ENCODE results near the gene INTS1.

Gene INTS1

DNA sequence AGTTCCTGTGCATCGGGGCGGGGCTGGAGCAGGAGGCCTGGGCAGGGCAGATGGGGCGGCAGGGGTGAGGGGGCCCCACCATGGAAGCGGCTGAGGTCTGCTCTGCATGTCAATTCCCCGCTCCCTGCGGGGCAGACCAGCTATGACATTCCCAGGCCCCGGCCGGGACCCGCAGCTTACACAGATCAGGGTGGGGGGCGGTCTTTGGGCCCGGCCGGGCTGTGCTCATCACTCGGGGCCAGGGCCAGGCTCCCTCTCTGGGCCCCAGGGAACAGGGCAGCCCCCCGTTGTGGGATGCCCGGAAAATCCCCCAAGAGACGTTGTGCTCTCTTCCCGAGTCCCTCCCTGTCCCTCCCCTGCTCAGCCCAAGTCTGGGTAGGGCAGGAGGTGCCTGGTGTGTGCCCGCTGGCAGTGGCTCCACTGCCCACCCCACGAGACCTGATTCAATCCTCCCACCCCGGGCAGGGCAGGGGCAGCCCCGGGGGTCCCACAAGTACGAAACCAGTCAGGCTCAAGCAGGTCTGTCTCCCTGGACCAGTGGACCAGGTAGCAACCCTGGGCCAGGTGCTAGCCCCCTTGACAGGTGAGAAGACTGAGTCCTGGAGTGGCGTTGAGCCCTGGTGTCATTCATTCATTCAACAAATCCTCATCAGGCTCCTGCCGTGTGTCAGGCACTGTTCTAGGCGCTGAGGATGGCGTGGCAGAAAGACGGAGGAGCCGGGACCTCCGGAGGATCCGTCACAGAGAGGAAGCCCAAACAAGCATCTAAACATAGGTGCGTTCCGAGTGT, 73.9 kb downstream of the INTS1 start:
- no peak for DNase-seq

DNA sequence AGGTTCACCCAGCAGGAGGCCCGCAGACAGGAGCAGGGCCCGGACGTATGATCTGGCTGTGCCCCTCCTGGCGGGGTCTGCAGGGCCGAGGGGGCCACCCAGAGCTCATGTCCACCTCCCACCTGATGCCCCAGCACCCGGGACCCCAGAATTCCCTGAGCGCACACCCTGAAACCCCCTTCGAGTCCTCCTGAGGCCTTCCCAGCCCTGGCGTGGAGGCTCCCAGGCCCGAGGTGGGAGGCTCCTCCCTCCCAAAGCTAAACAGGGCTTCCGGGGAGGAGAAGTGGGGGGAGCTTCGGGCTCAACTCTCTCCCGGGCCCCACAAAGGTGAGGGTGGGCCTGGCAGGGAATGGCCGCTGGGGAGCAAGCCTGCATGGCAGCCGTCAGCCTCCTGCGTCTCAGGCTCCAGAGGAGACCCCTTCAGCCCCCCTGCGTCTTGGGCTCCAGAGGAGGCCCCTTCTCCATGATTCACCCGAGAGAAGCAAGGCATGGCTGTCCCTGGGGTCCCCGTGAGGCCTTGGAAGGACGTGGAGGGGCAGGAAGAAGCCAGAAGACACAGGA, 75.2 kb downstream of the INTS1 start:
- no peak for DNase-seq

DNA sequence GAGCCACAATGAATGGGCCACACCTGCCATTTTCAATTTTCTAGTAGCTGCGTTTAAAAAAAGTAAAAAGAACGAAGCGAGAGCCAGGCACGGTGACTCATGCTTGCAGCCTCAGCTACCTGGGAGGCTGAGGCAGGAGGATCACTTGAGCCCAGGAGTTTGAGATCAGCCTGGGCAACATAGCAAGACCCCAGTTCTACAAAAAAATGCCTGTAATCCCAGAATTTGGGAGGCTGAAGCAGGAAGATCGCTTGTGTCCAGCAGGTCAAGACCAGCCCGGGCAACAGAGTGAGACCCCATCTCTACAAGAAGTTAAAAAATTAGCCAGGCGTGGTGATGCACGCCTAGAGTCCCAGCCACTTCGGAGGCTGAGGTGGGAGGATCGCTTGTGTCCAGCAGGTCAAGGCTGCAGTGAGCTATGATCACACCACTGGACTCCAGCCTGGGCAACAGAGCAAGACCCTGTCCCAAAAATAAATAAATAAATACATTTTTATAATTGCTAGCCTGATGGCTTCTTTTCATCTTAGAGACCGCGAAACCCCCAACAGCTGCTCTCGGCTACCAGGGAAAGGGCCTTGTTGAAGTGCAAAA, 77.0 kb downstream of the INTS1 start:
- no peak for DNase-seq

DNA sequence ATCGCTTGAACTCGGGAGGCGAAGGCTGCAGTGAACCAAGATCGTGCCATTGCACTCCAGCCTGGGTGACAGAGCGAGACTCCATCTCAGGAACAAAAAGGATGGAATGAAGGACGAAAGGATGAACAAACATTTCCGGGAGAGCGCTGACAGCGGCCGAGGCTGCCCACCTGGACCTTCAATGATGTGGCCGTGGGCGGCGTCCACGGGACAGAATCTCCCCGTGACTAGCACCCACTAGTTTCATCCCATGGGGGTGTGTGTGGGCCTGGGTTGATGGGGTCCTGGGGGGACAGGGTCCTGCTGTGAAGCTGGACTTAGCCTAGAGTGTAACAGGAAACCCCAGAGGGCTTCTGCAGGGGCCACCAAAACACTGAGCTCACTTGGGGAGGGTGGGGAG, 77.7 kb downstream of the INTS1 start:
- DNase-seq = no peak

DNA sequence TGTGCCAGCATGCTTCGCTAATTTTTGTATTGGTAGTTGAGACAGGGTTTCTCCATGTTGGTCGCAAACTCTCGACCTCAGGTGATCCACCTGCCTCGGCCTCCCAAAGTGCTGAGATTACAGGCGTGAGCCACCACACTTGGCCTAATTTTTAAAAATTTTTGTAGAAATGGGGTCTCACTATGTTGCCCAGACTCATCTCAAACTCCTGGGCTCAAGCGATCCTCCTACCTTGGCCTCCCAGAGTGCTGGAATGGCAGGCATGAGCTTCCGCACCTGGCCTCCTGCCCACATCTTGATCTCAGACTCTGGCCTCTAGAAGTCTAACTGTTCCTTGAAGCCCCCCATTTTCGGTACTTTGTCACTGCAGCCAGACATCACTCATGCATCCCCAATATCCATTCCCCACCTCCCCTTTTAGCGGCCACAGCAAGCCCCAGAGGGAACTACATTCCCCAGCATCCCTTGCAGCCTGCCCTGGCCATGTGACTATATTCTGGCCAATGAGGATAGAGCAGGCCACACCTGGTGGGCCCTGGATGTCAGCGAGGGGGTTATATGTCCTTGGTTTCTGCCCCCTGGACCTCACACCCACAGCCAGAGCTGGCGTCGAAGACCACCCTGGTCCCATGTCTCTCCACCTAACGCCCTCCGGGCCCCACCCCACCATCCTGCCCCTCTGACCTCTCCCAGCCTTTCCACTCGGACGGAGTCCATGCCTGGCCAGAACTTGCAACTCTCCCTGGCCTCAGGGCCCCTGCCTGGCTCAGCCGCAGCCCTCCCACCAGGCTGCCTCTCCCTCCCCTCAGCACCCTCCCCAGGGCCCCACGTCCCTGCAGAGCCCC, 78.7 kb downstream of the INTS1 start:
- peak; percentile 53 for DNase-seq

DNA sequence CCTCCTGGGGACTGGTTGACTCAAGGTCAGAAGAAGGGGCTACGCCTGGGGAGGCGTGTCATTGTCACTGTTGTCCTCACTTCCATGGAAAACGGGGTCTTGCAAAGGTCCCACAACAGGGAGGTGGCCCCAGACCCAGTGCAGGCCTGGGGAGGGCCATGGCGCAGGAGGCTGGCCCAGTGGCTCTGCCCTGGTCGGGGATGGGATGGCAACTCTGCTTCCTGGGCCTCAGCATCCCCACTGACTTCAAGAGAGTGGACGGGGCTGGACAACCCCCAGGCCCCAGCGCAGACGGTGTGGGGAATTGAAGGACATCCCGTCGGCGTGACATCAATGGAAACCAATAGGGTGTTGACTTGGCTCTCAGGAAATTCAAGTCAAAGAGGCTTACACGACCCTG, 80.1 kb downstream of the INTS1 start:
- DNase-seq = no peak

DNA sequence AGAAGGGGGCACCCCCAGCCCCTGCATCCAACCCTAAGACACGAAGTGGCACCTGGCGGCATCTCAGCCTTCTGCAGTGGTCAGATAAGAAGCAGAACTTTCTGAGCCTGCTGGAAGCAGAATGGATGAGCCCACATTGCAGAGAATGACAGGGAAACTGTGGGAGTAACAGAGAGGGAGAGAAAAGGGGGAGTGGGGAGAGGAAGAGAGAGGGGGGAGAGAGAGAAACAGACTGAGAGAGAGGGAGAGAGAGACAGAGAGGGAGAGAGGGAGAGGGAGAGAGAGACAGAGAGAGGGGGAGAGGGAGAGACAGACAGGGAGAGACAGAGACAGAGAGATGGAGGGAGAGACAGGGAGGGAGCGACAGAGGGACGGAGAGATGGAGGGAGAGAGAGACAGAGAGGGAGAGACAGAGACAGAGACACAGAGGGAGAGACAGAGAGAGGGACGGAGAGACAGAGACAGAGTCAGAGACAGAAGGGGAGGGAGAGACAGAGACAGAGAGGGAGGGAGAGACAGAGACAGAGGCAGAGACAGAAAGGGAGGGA, 80.9 kb downstream of the INTS1 start:
- no peak for DNase-seq

DNA sequence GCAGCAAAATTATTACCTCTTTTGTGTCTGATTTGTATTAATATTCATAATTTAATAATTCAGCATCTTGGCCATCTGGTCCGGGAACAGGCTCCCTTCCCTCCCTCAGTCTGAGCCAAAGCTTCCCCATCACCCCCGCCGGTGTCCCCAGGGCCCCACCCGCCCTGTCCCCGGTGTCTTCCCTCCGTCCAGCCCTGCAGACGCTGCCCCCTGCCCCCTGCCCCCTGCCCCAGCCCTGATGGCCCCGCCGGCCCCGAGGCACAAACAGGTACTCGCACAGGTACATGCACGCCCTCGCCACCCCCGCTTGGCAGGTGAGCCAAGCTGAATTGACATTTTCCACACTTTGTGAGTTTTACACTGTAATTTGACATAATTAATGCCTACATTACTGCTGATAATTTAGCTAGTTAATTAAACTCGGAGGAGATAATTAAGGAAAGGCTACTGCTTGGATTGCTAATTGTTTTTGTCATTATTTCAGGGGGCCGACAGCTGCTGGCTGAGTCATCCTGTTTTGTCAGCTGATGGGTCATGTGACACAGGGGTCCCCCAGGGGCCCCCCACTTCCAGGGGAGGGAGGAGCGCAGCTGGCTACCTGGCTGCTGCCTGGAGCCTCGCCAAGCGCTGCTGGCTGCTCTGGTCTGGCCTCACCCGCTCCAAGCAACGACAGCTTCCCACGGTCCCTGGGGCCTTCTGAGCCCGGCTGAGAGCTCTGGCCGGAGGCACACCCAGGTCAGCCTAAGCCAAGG, 81.5 kb downstream of the INTS1 start:
- DNase-seq = no peak

DNA sequence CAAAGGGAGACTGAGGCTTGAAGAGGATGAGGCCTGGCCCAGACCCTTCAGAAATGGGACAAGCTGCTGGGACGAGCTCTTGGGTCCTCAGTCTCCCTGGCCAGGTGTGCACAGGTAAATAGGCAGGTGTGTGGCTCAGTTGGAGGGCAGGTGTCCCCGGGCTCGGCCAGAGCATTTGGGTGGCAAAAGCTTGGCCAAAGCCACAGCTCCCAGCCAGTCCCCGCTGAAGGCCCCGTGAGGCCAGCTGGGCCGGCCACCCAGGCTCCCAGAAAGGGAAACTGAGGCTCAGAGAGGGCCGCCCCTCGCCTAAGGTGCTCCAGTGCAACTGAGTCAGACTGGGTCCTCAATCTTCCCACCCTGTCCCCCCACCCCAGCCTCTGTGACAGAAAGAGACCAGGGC, 82.2 kb downstream of the INTS1 start:
- DNase-seq = no peak

DNA sequence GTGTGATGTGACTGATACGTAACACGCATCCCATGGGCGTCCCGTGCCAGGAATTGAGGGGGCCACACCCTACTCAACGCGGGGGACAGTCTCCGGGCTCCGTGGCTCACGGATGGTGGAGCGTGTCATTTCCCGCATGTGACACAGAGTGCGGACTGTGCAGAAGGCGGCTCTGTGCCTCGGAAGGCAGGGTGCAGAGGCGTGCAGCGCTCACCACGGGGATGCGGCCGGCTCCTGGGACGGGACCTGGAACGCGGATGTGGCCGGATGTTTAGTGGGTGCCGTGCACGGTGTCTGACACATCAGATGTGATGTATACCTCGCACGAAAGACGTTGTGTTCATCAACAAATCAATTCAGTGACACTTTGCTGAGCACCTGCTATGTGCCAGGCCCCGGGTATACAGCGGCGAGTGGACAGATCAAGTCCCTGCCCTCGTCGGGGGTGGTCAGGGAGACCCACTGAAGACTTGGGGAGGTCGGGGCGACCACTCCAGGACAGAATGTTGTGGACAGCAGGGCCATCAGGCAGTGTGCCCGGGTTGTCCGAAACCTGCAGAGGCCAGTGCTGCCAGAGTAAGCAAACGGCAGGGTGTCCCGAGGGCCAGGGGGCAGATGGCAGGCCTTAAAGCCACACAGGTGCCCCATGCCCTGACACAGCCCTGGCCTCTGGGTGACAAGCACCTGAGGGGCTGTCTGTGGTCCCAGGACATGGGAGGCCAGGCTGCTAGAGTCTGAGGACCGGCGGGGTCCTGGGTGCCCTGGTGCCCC, 83.0 kb downstream of the INTS1 start:
- no peak for DNase-seq

Data from hematopoietic multipotent progenitor cell treated with erythropoietin and hydrocortisone succinate and interleukin-3 and kit ligand, for 6 days (in vitro differentiated cells).